Measurements from ENCODE around the gene TMEM125. TPM values are rescaled to one million over a fixed set of nuclear protein-coding genes. Genes with fewer than 3 reads are reported as not detected.
A peak's percentile ranks its signal among the peaks of the same experiment; 100 is the strongest.

Gene TMEM125
- total RNA-seq (not detected), polyA plus RNA-seq (under 1 TPM in 2 of 3 donors, not detected in 1; 0.23 to 0.33 TPM), total RNA-seq (0 to 0.26 (median 0.04) reads per million in 6 experiments)

DNA sequence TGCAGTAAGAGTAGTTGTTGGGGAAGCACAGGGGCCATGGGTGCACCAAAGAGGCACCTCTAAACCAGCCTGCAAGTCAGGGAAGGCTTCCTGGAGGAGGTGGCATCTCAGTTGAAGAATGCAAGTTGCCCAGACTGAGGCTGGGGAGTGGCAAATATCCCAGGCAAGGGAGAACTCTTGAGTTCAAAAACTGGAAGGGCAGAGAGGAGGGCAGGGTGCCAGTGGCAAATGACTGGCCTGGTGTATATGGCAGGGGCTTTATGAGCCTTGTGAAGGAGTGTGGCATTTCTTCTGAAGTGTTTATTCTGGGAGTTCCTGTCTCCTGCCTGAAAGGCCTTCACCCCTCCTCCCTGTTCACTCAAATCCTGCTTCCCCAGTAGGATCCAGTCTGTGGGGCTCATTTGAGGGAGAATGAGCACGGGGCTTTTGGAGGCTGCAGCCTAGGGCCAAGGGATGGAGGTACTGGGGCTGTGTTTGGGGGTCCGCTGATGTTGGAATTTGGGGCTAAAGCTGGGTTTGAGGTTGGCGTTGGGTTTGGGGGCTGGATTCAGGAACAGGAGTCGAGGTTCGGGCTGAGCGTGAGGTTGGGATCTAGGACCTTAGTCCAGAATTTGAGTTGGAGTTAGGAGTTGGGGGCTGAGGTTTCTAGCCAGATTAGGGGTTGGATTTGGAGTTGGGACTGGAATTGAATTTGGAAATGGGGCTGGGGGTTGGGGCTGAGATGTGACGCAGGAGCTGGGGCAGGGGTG is at the start of gene TMEM125:
TSS of gene TMEM125 (plus strand) at position 357 of the 749 bp plus-strand sequence. CDS start 2,740 bp downstream, outside the sequence.
- no peak for ATAC-seq
- no peak for DNase-seq
- POLR2A ChIA-PET = interaction anchor here (0.5 kb wide), 1 partner anchor 1852 kb away, joined by 3 read pairs; no protein-coding TSS in a partner anchor
- Mint-ChIP-seq H3K4me3 (peak within 1 kb of the TSS; percentile 65 to 83 (median 72)), H3K27me3 (peaks cover 3 to 31% (median 15%) of the 10 kb centered on the region in 5 donors), H3K9me3 (peaks cover 0 to 8% (median 2%) of the 10 kb centered on the region in 9 donors), H3K27ac (peak within 1 kb of the TSS in 6 of 10 donors; percentile 22 to 64 (median 53)), H3K36me3 (peaks cover 0 to 6% (median 5%) of the 10 kb centered on the region in 3 donors), H3K4me1 (peaks cover 14 to 30% (median 26%) of the 10 kb centered on the region in 4 donors)

DNA sequence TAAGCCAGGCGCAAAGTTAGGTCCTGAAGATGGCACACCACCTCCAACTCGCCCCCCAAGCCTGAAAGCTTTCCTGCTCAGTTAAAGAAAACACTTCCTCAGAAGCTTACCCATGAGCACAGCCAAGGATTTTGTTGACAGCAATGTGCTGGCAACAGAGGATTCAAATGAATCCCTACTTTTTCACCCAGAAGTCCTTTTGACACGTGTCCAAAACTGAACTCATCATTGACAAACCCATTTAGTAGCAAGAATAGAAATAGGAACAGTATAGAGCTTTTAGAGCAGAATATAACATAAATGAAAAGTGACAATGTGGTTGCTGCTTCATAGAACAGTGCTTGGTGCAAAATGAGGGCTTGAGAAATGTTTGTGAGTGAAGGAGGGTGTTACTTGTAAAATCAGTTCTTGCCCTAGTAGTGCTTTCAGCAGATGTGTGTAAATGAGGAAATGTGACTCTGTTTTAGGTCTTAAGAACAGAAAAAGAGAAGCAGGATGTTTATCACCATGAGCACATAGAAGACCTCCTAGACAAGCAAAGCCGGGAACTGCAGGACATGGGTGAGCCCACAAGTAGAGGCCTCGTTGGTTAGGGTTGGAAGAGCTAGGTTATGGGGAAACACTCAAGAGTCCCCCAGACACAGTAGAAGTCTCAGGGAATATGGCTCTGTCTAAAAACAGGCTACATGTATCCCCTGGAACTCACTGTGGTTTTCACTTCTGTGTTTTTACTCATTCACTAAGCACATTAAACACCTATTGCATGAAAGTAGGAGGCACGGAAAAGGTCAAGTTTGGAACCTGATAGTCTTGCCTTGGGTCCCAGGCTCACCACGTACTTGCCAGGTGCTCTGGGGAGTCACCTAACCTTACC is 48.6 kb upstream of the TMEM125 start:
- Mint-ChIP-seq H3K27me3 (peaks cover 0 to 10% (median 4%) of the 10 kb centered on the region in 5 donors), H3K36me3 (no peaks in the 10 kb centered on the region), H3K27ac (peak overlapping the region in 7 of 10 donors; percentile 1 to 81 (median 36)), H3K4me3 (peak overlapping the region in 2 of 10 donors; percentile 20 to 39), H3K4me1 (peaks cover 0 to 12% (median 7%) of the 10 kb centered on the region in 4 donors), H3K9me3 (no peaks in the 10 kb centered on the region)
- ATAC-seq = no peak
- POLR2A ChIA-PET = no interaction called here
- no peak for DNase-seq

DNA sequence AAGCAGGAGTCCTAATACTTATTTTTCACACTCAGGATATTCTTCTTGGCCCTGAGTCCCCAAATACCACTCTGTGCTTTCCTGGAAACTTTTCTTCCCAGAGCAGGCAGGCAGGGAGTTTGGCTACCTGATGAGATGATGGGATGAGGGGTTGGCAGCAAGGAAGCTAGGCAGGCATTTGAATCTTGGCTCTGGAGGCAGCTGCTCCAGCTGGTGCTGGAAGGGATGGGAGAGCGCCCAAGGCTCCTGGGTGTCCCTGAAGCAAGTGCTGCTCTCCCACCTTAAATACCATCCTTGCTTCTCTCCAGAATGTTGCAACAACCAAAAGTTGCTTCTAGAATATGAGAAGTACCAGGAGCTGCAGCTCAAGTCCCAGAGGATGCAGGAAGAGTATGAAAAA is 48.0 kb upstream of the TMEM125 start:
- peak overlapping the region in 3 of 10 donors; percentile 36 to 81 (median 76) for H3K27ac Mint-ChIP-seq
- no peak overlapping the region for H3K4me3 Mint-ChIP-seq
- ATAC-seq = no peak
- H3K9me3 Mint-ChIP-seq = no peaks in the 10 kb centered on the region
- H3K4me1 Mint-ChIP-seq = peaks cover 0 to 12% (median 7%) of the 10 kb centered on the region in 4 donors
- peaks cover 0 to 3% (median 2%) of the 10 kb centered on the region in 5 donors for H3K27me3 Mint-ChIP-seq
- no peaks in the 10 kb centered on the region for H3K36me3 Mint-ChIP-seq
- no peak for DNase-seq
- POLR2A ChIA-PET = no interaction called here

DNA sequence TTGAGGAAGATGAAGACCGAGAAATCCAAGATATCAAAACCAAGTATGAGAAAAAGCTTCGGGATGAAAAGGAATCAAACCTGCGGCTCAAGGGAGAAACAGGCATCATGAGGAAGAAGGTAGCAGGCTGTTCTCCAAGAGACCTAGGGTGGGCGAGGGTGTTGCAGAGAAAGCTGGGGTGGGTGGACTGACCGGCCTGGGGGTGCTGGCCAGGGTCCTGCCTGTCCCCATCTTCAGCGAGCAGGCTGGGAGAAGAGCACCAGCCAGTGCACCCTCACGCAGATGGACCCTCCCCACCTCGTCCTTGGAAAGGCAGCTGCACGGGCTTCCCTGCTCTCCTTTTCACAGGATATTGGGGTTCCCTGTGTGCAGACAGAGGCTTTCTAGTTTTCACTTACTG is 46.9 kb upstream of the TMEM125 start:
- DNase-seq (no peak), ATAC-seq (no peak)
- Mint-ChIP-seq H3K27ac (no peak overlapping the region), H3K4me3 (no peak overlapping the region), H3K27me3 (peaks cover 0 to 2% (median 0%) of the 10 kb centered on the region in 5 donors), H3K36me3 (no peaks in the 10 kb centered on the region), H3K9me3 (no peaks in the 10 kb centered on the region), H3K4me1 (peaks cover 1 to 12% (median 7%) of the 10 kb centered on the region in 4 donors)
- POLR2A ChIA-PET = no interaction called here

DNA sequence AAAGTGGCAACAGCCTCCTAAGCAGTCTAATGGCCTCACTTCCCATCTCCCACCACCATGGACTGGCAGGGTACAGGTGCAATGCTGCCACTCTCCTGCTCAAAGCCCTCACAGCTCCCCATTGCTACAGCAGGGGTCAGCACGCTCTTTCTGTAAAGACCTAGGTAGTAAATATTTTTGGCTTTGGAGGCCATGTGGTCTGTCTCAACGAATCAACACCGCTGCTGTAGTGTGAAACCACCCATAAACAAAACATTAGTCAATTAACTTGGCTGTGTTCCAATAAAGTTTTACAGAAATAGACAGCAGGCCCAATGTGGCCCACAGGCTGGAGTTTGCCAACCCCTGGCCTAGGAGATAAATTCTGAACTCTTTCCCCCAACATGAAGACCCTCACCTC is 44.6 kb upstream of the TMEM125 start:
- Mint-ChIP-seq H3K4me3 (no peak overlapping the region), H3K27ac (no peak overlapping the region), H3K27me3 (peaks cover 0 to 2% (median 0%) of the 10 kb centered on the region in 5 donors), H3K36me3 (no peaks in the 10 kb centered on the region), H3K9me3 (no peaks in the 10 kb centered on the region), H3K4me1 (peaks cover 1 to 12% (median 7%) of the 10 kb centered on the region in 4 donors)
- POLR2A ChIA-PET = interaction anchor here (1.1 kb wide), 1 partner anchor 189 kb away, joined by 3 read pairs; no protein-coding TSS in a partner anchor
- no peak for ATAC-seq
- no peak for DNase-seq

DNA sequence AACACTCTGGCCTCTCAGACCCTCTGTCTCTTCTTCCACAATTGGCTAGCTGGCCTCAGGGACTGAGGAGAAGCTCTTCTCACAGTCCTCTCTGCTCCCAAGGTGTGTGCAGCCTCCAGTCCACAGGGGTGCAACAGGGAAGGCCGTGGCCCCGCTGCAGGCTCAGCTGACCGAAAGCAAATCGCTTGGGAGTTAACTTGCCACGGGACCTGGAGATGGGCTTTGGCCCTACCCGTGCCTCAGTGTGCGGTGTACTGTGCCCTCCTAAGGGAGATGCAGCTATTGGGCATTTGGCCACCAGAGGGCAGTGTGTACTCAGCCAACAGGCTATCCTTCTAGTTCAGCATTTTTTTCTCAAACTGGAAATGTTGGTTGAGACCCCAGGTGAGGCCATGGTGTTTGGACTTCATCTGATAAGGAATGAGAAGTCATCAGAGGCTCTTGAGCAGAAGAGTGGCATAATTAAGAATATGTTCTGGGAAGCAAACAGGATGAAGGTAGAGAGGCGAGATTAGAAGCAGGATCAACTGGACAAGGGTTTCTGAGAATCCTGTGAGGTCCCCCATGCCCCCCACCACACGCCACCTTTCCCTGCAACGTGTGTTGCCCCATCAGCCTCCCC is 42.5 kb upstream of the TMEM125 start:
- no peak overlapping the region for H3K4me3 Mint-ChIP-seq
- H3K27me3 Mint-ChIP-seq = peaks cover 0 to 4% (median 0%) of the 10 kb centered on the region in 5 donors
- H3K36me3 Mint-ChIP-seq = no peaks in the 10 kb centered on the region
- peak overlapping the region in 1 of 10 donors; percentile 26 for H3K27ac Mint-ChIP-seq
- H3K4me1 Mint-ChIP-seq = peaks cover 0 to 1% (median 0%) of the 10 kb centered on the region in 4 donors
- DNase-seq = peak; percentile 59 to 91 (median 79)
- ATAC-seq = peak; percentile 85 to 98
- POLR2A ChIA-PET = interaction anchor here (0.6 to 1.7 kb wide), 7 partner anchors 130 to 461 kb away, joined by 3 to 8 read pairs (median 3); partner anchors contain the start of gene CDC20
- H3K9me3 Mint-ChIP-seq = no peaks in the 10 kb centered on the region

DNA sequence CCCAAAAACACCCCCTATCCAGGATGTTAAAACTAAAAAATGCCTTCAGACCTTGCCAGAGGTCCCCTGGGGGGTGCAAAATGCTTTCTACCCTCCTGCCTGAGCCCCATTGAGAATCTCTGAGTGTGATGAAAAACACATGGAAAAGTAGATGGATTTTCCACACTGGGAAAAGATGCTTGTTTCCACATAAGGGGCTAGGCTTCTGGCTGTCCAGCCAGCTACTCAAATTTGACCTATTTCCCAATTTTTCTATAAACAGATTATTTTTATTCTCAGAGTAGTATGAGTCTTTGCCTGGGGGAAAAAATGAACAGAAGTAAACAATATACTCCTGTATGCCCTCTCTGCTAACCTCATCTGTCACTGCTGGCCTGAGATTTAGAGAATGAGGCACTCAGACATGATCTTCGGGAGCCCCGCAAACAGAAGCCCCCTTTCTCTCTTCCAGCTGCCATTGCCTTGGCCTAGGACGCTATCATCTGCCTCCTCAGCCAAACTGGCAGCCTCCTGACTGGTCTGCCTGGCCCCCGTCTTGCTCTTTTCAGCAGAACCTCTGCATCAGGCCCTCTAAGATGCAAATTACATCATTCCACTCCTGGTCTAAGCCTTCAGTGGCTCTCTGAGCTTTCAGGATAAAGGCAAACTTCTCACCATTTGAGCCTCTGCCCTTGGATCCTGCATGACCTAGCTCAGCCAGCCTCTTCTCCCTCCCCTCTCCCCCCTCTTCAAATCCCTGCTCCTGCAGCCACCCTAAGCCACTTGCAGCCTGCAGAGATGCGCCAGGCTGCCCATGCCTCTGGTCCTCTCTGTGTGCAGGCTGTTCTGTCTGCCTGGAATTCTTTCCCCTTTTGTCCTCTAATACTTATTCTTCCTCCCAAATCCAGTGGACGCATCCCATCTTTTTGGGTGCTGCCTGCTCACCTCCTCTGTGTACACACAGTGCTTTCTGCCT is 39.7 kb upstream of the TMEM125 start:
- Mint-ChIP-seq H3K4me1 (peaks cover 0 to 1% (median 0%) of the 10 kb centered on the region in 4 donors), H3K9me3 (no peaks in the 10 kb centered on the region), H3K36me3 (no peaks in the 10 kb centered on the region), H3K27me3 (peaks cover 1 to 10% (median 7%) of the 10 kb centered on the region in 5 donors), H3K27ac (peak overlapping the region in 2 of 10 donors; percentile 3 to 27), H3K4me3 (no peak overlapping the region)
- POLR2A ChIA-PET = no interaction called here
- no peak for ATAC-seq
- DNase-seq = no peak

DNA sequence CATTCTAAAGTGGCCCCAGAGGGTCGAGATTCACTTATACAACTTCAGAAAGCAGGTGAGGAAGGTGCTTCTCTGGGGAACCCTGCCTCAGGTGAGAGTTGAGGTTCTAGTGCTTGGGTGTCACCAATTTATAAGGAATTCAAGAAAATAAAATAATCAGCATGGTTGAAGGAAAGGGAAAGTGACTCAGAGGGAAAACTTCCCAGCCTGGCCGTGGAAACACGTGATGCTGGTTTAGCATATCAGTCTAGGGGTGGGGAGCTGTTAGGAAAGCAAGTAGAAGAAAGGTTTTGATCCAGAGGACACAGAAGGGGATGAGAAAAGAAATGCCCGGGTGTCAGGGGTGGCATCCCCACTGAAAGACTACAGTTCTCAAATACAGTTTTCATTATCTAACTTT is 37.7 kb upstream of the TMEM125 start:
- Mint-ChIP-seq H3K9me3 (no peaks in the 10 kb centered on the region), H3K27me3 (peaks cover 1 to 11% (median 7%) of the 10 kb centered on the region in 5 donors), H3K27ac (no peak overlapping the region), H3K36me3 (no peaks in the 10 kb centered on the region), H3K4me3 (no peak overlapping the region), H3K4me1 (peaks cover 0 to 1% (median 0%) of the 10 kb centered on the region in 4 donors)
- DNase-seq (no peak), ATAC-seq (no peak)
- POLR2A ChIA-PET = no interaction called here

DNA sequence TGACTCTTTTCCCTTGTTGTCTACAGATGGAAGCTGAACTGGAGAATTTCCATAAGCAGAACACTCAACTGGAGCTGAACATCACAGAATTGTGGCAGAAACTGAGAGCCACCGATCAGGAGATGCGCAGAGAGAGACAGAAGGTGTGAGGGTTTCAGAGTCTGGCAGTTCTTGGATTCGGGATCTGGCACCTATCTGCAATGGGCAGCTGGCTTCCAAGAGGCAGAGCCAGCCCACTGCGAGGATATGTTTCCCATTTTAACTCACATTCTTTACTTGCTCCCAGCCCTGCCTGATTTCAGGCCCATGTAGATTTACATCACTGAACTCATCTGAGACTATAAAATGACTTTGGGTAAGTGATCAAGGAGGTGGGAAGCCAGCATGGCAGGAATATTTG is 37.3 kb upstream of the TMEM125 start:
- no peak for DNase-seq
- Mint-ChIP-seq H3K27me3 (peaks cover 1 to 11% (median 5%) of the 10 kb centered on the region in 5 donors), H3K4me3 (no peak overlapping the region), H3K36me3 (no peaks in the 10 kb centered on the region), H3K27ac (no peak overlapping the region), H3K4me1 (no peaks in the 10 kb centered on the region), H3K9me3 (no peaks in the 10 kb centered on the region)
- POLR2A ChIA-PET = no interaction called here
- no peak for ATAC-seq

DNA sequence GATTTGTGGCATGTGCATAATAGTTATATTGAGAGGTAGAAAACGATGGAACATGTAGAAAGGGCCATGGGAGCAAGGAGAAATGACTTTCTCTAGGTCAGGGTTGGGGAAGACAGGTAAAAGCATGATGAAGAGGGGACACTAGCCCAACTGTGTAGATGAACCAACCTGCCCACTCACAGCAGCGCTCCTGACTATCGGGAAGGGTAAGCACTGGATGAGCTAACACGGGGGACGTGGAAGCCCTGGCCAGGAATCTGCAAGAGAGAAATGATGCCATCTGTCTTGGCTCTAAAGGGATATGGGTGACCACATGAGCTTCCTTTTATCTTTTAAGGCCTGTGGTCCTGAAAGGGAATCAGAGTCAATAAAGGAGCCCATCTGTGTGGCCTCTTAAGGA is 36.2 kb upstream of the TMEM125 start:
- ATAC-seq = no peak

DNA sequence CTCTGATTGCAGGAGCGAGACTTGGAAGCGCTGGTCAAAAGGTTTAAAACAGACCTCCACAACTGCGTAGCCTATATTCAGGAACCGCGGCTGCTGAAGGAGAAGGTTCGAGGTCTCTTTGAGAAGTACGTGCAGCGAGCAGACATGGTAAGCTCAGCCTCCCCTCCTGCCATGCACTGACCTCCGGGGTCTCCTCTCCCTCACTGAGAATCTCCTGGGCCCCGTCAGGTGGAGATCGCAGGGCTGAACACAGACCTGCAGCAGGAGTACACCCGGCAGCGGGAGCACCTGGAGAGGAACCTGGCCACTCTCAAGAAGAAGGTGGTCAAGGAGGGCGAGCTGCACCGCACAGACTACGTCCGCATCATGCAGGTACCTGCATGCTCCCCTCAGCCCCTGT is 35.5 kb upstream of the TMEM125 start:
- no peak for ATAC-seq
- no peaks in the 10 kb centered on the region for H3K9me3 Mint-ChIP-seq
- H3K36me3 Mint-ChIP-seq = no peaks in the 10 kb centered on the region
- no peak for DNase-seq
- peaks cover 0 to 13% (median 0%) of the 10 kb centered on the region in 4 donors for H3K4me1 Mint-ChIP-seq
- H3K27me3 Mint-ChIP-seq = peaks cover 1 to 11% (median 5%) of the 10 kb centered on the region in 5 donors
- H3K27ac Mint-ChIP-seq = no peak overlapping the region
- no peak overlapping the region for H3K4me3 Mint-ChIP-seq
- POLR2A ChIA-PET = no interaction called here

More for the DNA sequence above, 36.2 kb upstream of the TMEM125 start:
- no peak overlapping the region for H3K4me3 Mint-ChIP-seq
- peaks cover 0 to 6% (median 0%) of the 10 kb centered on the region in 4 donors for H3K4me1 Mint-ChIP-seq
- DNase-seq = no peak
- no peaks in the 10 kb centered on the region for H3K9me3 Mint-ChIP-seq
- H3K36me3 Mint-ChIP-seq = no peaks in the 10 kb centered on the region
- peak overlapping the region in 1 of 10 donors; percentile 68 for H3K27ac Mint-ChIP-seq
- H3K27me3 Mint-ChIP-seq = peaks cover 1 to 11% (median 5%) of the 10 kb centered on the region in 5 donors
- POLR2A ChIA-PET = no interaction called here

Measured in naive thymus-derived CD8-positive, alpha-beta T cell (primary cell).